Caco-2 (cell line): ENCODE data around the gene SMC3. TPM values are rescaled to one million over a fixed set of nuclear protein-coding genes. Genes with fewer than 3 reads are reported as not detected.
A peak's percentile ranks its signal among the peaks of the same experiment; 100 is the strongest.

Experiments used
- BruUV-seq: library from RNA; stranded (reverse); fragments of 400-500 nt; replicated peaks from 2 replicates; lab custom pipeline; 2021; lab: Mats Ljungman, UMichigan
- CTCF ChIA-PET: fragments of 300-600 bp; sonication (Branson Sonifier 250); formaldehyde crosslinking; loops from one replicate; lab custom pipeline; 2022; ENCODE audit warnings: antibody characterized with exemption; lab: Charles Lee
- POLR2A ChIA-PET: fragments of 300-600 bp; sonication (Branson Sonifier 250); formaldehyde crosslinking; loops from one replicate; lab custom pipeline; 2022; ENCODE audit warnings: antibody characterized with exemption; lab: Charles Lee
- DNase-seq, 2 experiments: peaks; one replicate each; pipeline versions ENCODE4 v3.0.0 to v3.0.0-alpha.2; 2020 to 2022
- H3K27me3 ChIP-seq: replicated peaks from 2 replicates; pipeline ENCODE4 v1.6.0; 2011; ENCODE audit warnings: low read length; ENCODE audit not compliant: control insufficient read depth, insufficient read depth
- H3K36me3 ChIP-seq: 2 replicates; pipeline ENCODE4 v1.5.1; 2011; ENCODE audit warnings: low read length; ENCODE audit not compliant: control insufficient read depth, insufficient read depth
- H3K4me1 ChIP-seq: fragments of 250-450 bp; sonication (Bioruptor Pico); 2 replicates; pipeline ENCODE4 v1.5.1; 2020; ENCODE audit warnings: mild to moderate bottlenecking
- H3K4me3 ChIP-seq: 2 replicates; pipeline ENCODE4 v1.5.1; 2011; ENCODE audit warnings: low read depth, mild to moderate bottlenecking, control low read depth, low read length
- H3K9me3 ChIP-seq: fragments of 250-450 bp; sonication (Bioruptor Pico); 2 replicates; pipeline ENCODE4 v1.5.1; 2020; ENCODE audit warnings: mild to moderate bottlenecking, moderate library complexity
- H3K27ac Mint-ChIP-seq: one replicate; pipeline ENCODE4 v1.8.0; 2022; ENCODE audit warnings: mixed read lengths; ENCODE audit not compliant: unreplicated experiment
- H3K27me3 Mint-ChIP-seq: one replicate; pipeline ENCODE4 v1.8.0; 2022; ENCODE audit warnings: mixed read lengths; ENCODE audit not compliant: insufficient read depth, unreplicated experiment
- H3K36me3 Mint-ChIP-seq: one replicate; pipeline ENCODE4 v1.8.0; 2022; ENCODE audit warnings: mild to moderate bottlenecking, mixed read lengths; ENCODE audit not compliant: insufficient read depth, unreplicated experiment
- H3K4me1 Mint-ChIP-seq: one replicate; pipeline ENCODE4 v1.8.0; 2022; ENCODE audit warnings: low read depth, mixed read lengths; ENCODE audit not compliant: unreplicated experiment
- H3K4me3 Mint-ChIP-seq: one replicate; pipeline ENCODE4 v1.8.0; 2022; ENCODE audit warnings: mild to moderate bottlenecking, moderate library complexity, mixed read lengths; ENCODE audit not compliant: unreplicated experiment
- H3K9me3 Mint-ChIP-seq: one replicate; pipeline ENCODE4 v1.8.0; 2022; ENCODE audit warnings: mixed read lengths; ENCODE audit not compliant: unreplicated experiment
- intact Hi-C: fragments of 100-400 bp; cut with micrococcal nuclease; formaldehyde crosslinking; loops from one replicate; pipeline ENCODE4 v1.10.0; 2022; ENCODE audit not compliant: unreplicated experiment
- total RNA-seq: library from RNA; stranded (reverse); gene quantifications from 2 replicates; pipeline ENCODE4 v1.2.3, GENCODE V29; 2022
- TF ChIP-seq, protein P1 (sequence below), 2 experiments: fragments of 200-600 bp in 1 of 2; IDR thresholded peaks; 1 replicate in 1 of 2; 2 replicates in 1 of 2; pipeline versions ENCODE4 v1.5.1 to v1.8.0; 2011 to 2022; ENCODE audit warnings: antibody characterized with exemption in 1 of 2, control low read depth in 1 of 2, inconsistent platforms in 1 of 2, low read depth in 1 of 2, low read length in 1 of 2, mild to moderate bottlenecking in 1 of 2, moderate library complexity in 1 of 2; ENCODE audit not compliant: insufficient read depth in 1 of 2, severe bottlenecking in 1 of 2, unreplicated experiment in 1 of 2

The SMC3 gene
- total RNA-seq, 1 experiment from 2014 or later = 95.7 TPM

DNA sequence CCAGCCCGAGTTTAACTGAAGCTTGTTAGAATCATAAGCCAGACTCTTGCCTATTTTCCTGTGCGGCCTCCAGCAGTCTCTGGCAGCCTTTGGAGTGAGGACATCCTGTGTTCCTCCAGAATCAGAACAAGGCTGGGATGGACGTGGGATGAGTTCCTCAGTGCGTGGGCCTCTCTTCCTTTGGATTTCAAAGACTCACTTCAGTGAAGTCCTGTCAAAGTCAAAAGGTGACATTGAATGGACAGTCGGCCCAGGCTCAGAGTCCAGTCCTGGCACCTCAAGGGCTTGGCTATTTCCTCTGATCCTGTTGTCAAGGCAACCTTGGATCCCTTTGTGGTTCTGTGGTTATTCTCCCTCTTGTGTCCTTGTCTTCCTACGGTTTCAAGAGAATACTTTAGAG is 21.4 kb upstream of the SMC3 start:
- no peak for DNase-seq
- CTCF ChIA-PET = interaction anchor here (0.9 to 2.0 kb wide), 9 partner anchors 24 to 241 kb away, joined by 3 to 9 read pairs (median 4); partner anchors contain the start of gene SMNDC1
- no peaks in the 10 kb centered on the region for H3K36me3 ChIP-seq
- Mint-ChIP-seq H3K9me3 (no peaks in the 10 kb centered on the region), H3K36me3 (no peaks in the 10 kb centered on the region), H3K4me3 (no peak overlapping the region), H3K27me3 (no peaks in the 10 kb centered on the region), H3K4me1 (peaks cover 11% of the 10 kb centered on the region), H3K27ac (no peak overlapping the region)
- H3K9me3 ChIP-seq = no peaks in the 10 kb centered on the region
- TF ChIP-seq, protein P1, sequence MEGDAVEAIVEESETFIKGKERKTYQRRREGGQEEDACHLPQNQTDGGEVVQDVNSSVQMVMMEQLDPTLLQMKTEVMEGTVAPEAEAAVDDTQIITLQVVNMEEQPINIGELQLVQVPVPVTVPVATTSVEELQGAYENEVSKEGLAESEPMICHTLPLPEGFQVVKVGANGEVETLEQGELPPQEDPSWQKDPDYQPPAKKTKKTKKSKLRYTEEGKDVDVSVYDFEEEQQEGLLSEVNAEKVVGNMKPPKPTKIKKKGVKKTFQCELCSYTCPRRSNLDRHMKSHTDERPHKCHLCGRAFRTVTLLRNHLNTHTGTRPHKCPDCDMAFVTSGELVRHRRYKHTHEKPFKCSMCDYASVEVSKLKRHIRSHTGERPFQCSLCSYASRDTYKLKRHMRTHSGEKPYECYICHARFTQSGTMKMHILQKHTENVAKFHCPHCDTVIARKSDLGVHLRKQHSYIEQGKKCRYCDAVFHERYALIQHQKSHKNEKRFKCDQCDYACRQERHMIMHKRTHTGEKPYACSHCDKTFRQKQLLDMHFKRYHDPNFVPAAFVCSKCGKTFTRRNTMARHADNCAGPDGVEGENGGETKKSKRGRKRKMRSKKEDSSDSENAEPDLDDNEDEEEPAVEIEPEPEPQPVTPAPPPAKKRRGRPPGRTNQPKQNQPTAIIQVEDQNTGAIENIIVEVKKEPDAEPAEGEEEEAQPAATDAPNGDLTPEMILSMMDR (IDR thresholded peaks at IDR 0.05; ENCODE audit: insufficient read depth in 1 of 2, low read depth in 1 of 2, low read length in 1 of 2, severe bottlenecking in 1 of 2, unreplicated experiment in 1 of 2) = no peak
- intact Hi-C loops = loop anchor here (2.0 kb wide), 2 partner anchors 45 to 89 kb away; no protein-coding TSS in a partner anchor
- no peak overlapping the region for H3K4me3 ChIP-seq
- POLR2A ChIA-PET = no interaction called here
- no peaks in the 10 kb centered on the region for H3K4me1 ChIP-seq
- BruUV-seq = no TSS peak
- H3K27me3 ChIP-seq = no peaks in the 10 kb centered on the region

DNA sequence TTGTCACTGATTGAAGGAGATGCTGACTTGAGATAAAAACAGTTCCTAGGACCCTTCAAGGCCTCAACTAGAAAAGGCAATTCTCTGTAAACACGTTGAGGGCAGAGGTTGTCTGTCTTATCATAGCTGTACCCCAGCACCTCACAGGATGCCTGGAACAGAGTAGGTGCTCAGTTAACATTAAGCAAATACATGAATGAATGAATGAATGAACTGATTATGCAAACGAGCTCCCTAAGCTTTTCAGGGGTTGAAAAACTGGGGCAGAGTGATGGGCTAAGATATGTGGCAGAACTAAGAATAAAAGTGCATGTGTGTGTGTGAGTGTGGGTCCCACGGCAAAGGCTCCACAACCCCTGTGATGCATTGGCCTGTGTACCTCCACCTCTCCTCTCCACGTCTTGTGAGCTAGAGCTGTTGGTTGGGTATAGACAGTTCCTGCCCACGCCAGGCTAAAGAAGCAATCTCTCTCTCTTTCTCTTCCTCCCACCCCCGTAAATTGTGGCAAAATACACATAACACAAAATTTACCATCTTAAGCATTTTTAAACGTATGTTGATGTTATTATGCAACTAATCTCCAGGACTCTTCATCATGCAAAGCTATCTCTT is 20.9 kb upstream of the SMC3 start:
- CTCF ChIA-PET = interaction anchor here (0.6 to 2.0 kb wide), 11 partner anchors 23 to 242 kb away, joined by 3 to 10 read pairs (median 4); partner anchors contain the start of gene SMNDC1
- no peaks in the 10 kb centered on the region for H3K36me3 ChIP-seq
- peaks cover 11% of the 10 kb centered on the region for H3K4me1 Mint-ChIP-seq
- H3K27ac Mint-ChIP-seq = no peak overlapping the region
- H3K9me3 ChIP-seq = no peaks in the 10 kb centered on the region
- H3K4me3 ChIP-seq = no peak overlapping the region
- H3K4me3 Mint-ChIP-seq = no peak overlapping the region
- H3K9me3 Mint-ChIP-seq = no peaks in the 10 kb centered on the region
- no peaks in the 10 kb centered on the region for H3K4me1 ChIP-seq
- intact Hi-C loops = loop anchor here (1.0 to 2.0 kb wide), 5 partner anchors 46 to 240 kb away; no protein-coding TSS in a partner anchor
- POLR2A ChIA-PET = interaction anchor here (0.9 kb wide), 1 partner anchor 241 kb away, joined by 3 read pairs; no protein-coding TSS in a partner anchor
- no peak for DNase-seq
- TF ChIP-seq, protein P1 (IDR thresholded peaks at IDR 0.05; ENCODE audit: insufficient read depth in 1 of 2, low read depth in 1 of 2, low read length in 1 of 2, severe bottlenecking in 1 of 2, unreplicated experiment in 1 of 2) = no peak
- no peaks in the 10 kb centered on the region for H3K27me3 ChIP-seq
- H3K36me3 Mint-ChIP-seq = no peaks in the 10 kb centered on the region
- H3K27me3 Mint-ChIP-seq = no peaks in the 10 kb centered on the region
- BruUV-seq = no TSS peak

- Histone ChIP-seq H3K9me3 (no peaks in the 10 kb centered on the region), H3K4me1 (no peaks in the 10 kb centered on the region), H3K27me3 (no peaks in the 10 kb centered on the region), H3K4me3 (no peak overlapping the region), H3K36me3 (no peaks in the 10 kb centered on the region)
- H3K27me3 Mint-ChIP-seq = no peaks in the 10 kb centered on the region
- no peak overlapping the region for H3K4me3 Mint-ChIP-seq
- H3K9me3 Mint-ChIP-seq = no peaks in the 10 kb centered on the region
- ChIA-PET POLR2A (interaction anchor here (0.9 kb wide), 1 partner anchor 241 kb away, joined by 3 read pairs; no protein-coding TSS in a partner anchor), CTCF (interaction anchor here (0.6 to 2.0 kb wide), 12 partner anchors 22 to 242 kb away, joined by 3 to 10 read pairs (median 4); partner anchors contain the start of gene SMNDC1)
- no peaks in the 10 kb centered on the region for H3K36me3 Mint-ChIP-seq
- BruUV-seq = no TSS peak
- TF ChIP-seq, protein P1 (IDR thresholded peaks at IDR 0.05; ENCODE audit: insufficient read depth in 1 of 2, low read depth in 1 of 2, low read length in 1 of 2, severe bottlenecking in 1 of 2, unreplicated experiment in 1 of 2) = peak; percentile 85 to 89
- H3K4me1 Mint-ChIP-seq = peaks cover 11% of the 10 kb centered on the region
- no peak overlapping the region for H3K27ac Mint-ChIP-seq
- DNase-seq = peak in 1 of 2 experiments; percentile 45
- intact Hi-C loops = loop anchor here (1.0 to 2.0 kb wide), 5 partner anchors 46 to 241 kb away; no protein-coding TSS in a partner anchor
These were observed 20.2 kb upstream of the SMC3 start for GRCh38 chr10:110547139-110547761.
